ENCODE data around the gene TUBB3. TPM values are rescaled to one million over a fixed set of nuclear protein-coding genes. Genes with fewer than 3 reads are reported as not detected.

TUBB3 gene
- total and polyA plus RNA-seq, 2 of the 8 experiments (the other 6 are each of a cell fraction or from before 2014, with no cell fraction given), result 275 to 393 TPM

DNA sequence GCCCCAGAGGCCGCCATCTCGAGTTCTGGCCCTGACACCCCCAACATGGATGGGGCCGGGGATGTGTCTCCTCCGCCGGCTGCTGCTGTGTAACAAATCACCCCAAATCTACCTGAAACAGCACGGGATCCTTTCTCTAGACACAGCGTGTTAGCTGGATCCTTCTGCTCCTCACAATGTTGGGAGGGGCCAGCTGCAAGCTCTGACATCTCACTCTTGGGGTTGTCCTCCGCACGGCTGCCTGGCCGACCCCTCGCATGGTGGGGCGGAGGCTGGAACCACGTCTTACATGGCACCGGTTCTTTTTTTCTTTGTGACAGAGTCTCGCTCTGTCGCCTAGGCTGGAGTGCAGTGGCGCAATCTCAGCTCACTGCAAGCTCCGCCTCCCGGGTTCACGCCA, 13.8 kb downstream of the TUBB3 start:
- CTCF ChIA-PET (ENCODE audit: partially characterized antibody), result interaction anchor here (1.5 kb wide), 1 partner anchor 18 kb away, joined by 3 read pairs; no protein-coding TSS in a partner anchor
- no peak overlapping the region for H3K9ac ChIP-seq (replicated peaks in 1 of 4; ENCODE audit: extremely low read depth in 1 of 4, low read depth in 3 of 4, low read length in 3 of 4)
- H4K20me1 ChIP-seq (replicated peaks in 1 of 2; ENCODE audit: control insufficient read depth in 1 of 2, insufficient read depth in 2 of 2, low read length in 2 of 2), result peaks cover 7 to 21% of the 10 kb centered on the region in 2 experiments
- no peak overlapping the region for H3K4me2 ChIP-seq (ENCODE audit: insufficient read depth in 1 of 2, low read depth in 2 of 2, low read length in 2 of 2)
- POLR2A ChIA-PET (ENCODE audit: partially characterized antibody), result interaction anchor here (1.2 to 3.6 kb wide), 3 partner anchors 11 to 14 kb away, joined by 3 to 16 read pairs (median 8); no protein-coding TSS in a partner anchor
- H3K4me3 ChIP-seq (ENCODE audit: extremely low read depth in 1 of 4, insufficient read depth in 2 of 4, low read depth in 3 of 4, low read length in 4 of 4), result no peak overlapping the region
- no peak overlapping the region for H3K4ac ChIP-seq (replicated peaks; ENCODE audit: insufficient read length, low read depth, low read length)
- WGBS, 2 experiments (ENCODE audit: extremely low coverage in 1 of 2, insufficient coverage in 1 of 2, insufficient read length in 1 of 2, insufficient replicate concordance in 2 of 2, low coverage in 1 of 2, low lambda C conversion rate in 2 of 2, missing lambda C conversion rate in 1 of 2), result 93% methylated on average over 15 of the region's 20 CpGs; no CpG with 5 or more reads in 1 of the 2 experiments
- no peaks in the 10 kb centered on the region for H3K79me2 ChIP-seq (ENCODE audit: control insufficient read depth in 1 of 2, insufficient read depth in 2 of 2, low read length in 2 of 2)
- DNase-seq (ENCODE audit: low read depth in 1 of 2, low spot score in 2 of 2) (no peak), FAIRE-seq (no peak)
- no peak overlapping the region for H4K91ac ChIP-seq (replicated peaks; ENCODE audit: insufficient read length, low read length)
- no peak overlapping the region for H3K14ac ChIP-seq (ENCODE audit: insufficient read length)
- no peak overlapping the region for H3K18ac ChIP-seq (ENCODE audit: extremely low read depth, low read length)
- no peak overlapping the region for H2AK5ac ChIP-seq (ENCODE audit: low read depth, low read length)
- no peak overlapping the region for H2BK15ac ChIP-seq (ENCODE audit: low read length)
- H3K79me1 ChIP-seq (ENCODE audit: low read depth, low read length), result no peaks in the 10 kb centered on the region; the same call in 1 of the 2 replicates
- H4K8ac ChIP-seq (ENCODE audit: extremely low read depth, insufficient read depth, low read length), result no peak overlapping the region
- H3K4me1 ChIP-seq (replicated peaks in 1 of 4; ENCODE audit: control insufficient read depth in 3 of 4, insufficient read depth in 4 of 4, low read length in 3 of 4), result no peaks in the 10 kb centered on the region
- no peak overlapping the region for H2BK5ac ChIP-seq (ENCODE audit: low read depth, low read length)
- no peak overlapping the region for H3K23ac ChIP-seq (ENCODE audit: insufficient read length)
- H3K56ac ChIP-seq (replicated peaks; ENCODE audit: insufficient read length, low read depth, low read length), result no peak overlapping the region
- peaks cover 14 to 42% (median 29%) of the 10 kb centered on the region in 4 experiments; a peak in 6 of 8 replicates for H3K36me3 ChIP-seq (ENCODE audit: control insufficient read depth in 2 of 4, insufficient read depth in 4 of 4, low read length in 3 of 4)
- H3K27ac ChIP-seq (ENCODE audit: low read depth, low read length), result no peak overlapping the region
- no peak overlapping the region for H2BK20ac ChIP-seq (ENCODE audit: low read length)
- no peak overlapping the region for H2AFZ ChIP-seq (ENCODE audit: low read length)
- H3K9me3 ChIP-seq (ENCODE audit: insufficient read depth in 2 of 2, low read depth in 1 of 2, low read length in 1 of 2), result no peaks in the 10 kb centered on the region
- no peak overlapping the region for H2BK12ac ChIP-seq (ENCODE audit: low read depth, low read length)
- H4K5ac ChIP-seq (ENCODE audit: insufficient read length, low read depth, low read length), result no peak overlapping the region
- H3K23me2 ChIP-seq (ENCODE audit: low read depth, low read length), result no peaks in the 10 kb centered on the region
- no peak overlapping the region for H2BK120ac ChIP-seq (replicated peaks; ENCODE audit: low read depth, low read length)
- H3K27me3 ChIP-seq (replicated peaks in 1 of 4; ENCODE audit: control insufficient read depth in 3 of 4, extremely low read depth in 1 of 4, insufficient read depth in 3 of 4, low read length in 3 of 4), result no peaks in the 10 kb centered on the region
- TF ChIP-seq POLR2A (IDR thresholded peaks at IDR 0.05; ENCODE audit: control extremely low read depth in 1 of 2, low read depth in 2 of 2, low read length in 2 of 2), result no peak
- TF ChIP-seq SRF (IDR thresholded peaks at IDR 0.05; ENCODE audit: low read depth, low read length), result no peak
- TF ChIP-seq POU5F1 (IDR thresholded peaks at IDR 0.05; ENCODE audit: low read depth, low read length), result no peak
- TF ChIP-seq HDAC2 (IDR thresholded peaks at IDR 0.05; ENCODE audit: borderline replicate concordance in 1 of 2, low read depth in 2 of 2, low read length in 2 of 2), result no peak
- no peak for TF ChIP-seq PHF8 (conservative IDR thresholded peaks at IDR 0.05; ENCODE audit: low read depth, low read length)
- no peak for TF ChIP-seq CEBPB (IDR thresholded peaks at IDR 0.05; ENCODE audit: low read depth, low read length)
- no peak for TF ChIP-seq SP4 (IDR thresholded peaks at IDR 0.05; ENCODE audit: low read length)
- TF ChIP-seq CBX5 (IDR thresholded peaks at IDR 0.05; ENCODE audit: low read depth, low read length), result no peak
- no peak for TF ChIP-seq TBP (IDR thresholded peaks at IDR 0.05; ENCODE audit: low read depth, low read length)
- no peak for TF ChIP-seq ASH2L (IDR thresholded peaks at IDR 0.05; ENCODE audit: low read length)
- TF ChIP-seq, protein P1, sequence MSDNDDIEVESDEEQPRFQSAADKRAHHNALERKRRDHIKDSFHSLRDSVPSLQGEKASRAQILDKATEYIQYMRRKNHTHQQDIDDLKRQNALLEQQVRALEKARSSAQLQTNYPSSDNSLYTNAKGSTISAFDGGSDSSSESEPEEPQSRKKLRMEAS (IDR thresholded peaks at IDR 0.05), result no peak
- TF ChIP-seq KDM4A (IDR thresholded peaks at IDR 0.05; ENCODE audit: low read depth, low read length, severe bottlenecking), result no peak
- TF ChIP-seq POLR2AphosphoS5 (IDR thresholded peaks at IDR 0.05; ENCODE audit: low read depth, low read length), result no peak
- no peak for TF ChIP-seq CTBP2 (IDR thresholded peaks at IDR 0.05; ENCODE audit: borderline replicate concordance, insufficient read depth, insufficient read length, low read length)
- TF ChIP-seq SAP30 (IDR thresholded peaks at IDR 0.05; ENCODE audit: insufficient read depth, insufficient replicate concordance, low read length), result no peak
